HCT116 (cell line): ENCODE measurements around the gene ACACA. TPM values are rescaled to one million over a fixed set of nuclear protein-coding genes. Genes with fewer than 3 reads are reported as not detected.

ENCODE experiments used
- ATAC-seq: fragments of 200-7000 bp; cut with Tn5 transposase; 2 replicates; pipeline ENCODE4 v1.9.1; 2020; ENCODE audit warnings: mild to moderate bottlenecking, moderate library complexity
- BruUV-seq: library from RNA; stranded (reverse); fragments of 400-500 nt; replicated peaks from 2 replicates; lab custom pipeline; 2021; lab: Mats Ljungman, UMichigan
- CTCF ChIA-PET: fragments of 300-600 bp; sonication (Branson Sonifier 250); formaldehyde crosslinking; loops from one replicate; lab custom pipeline; 2021; ENCODE audit warnings: antibody characterized with exemption; lab: Charles Lee
- POLR2A ChIA-PET: fragments of 300-600, 350-600 bp; sonication (Branson Sonifier 250); formaldehyde crosslinking; loops from one replicate; lab custom pipeline; 2021; ENCODE audit warnings: antibody characterized with exemption; lab: Charles Lee
- RAD21 ChIA-PET, 2 experiments: fragments of 300-600 bp; sonication (Branson Sonifier 250); formaldehyde crosslinking; loops; one replicate each; lab custom pipeline; 2023; ENCODE audit warnings: low total read pairs in 2 of 2; ENCODE audit not compliant: uncharacterized antibody in 2 of 2, unreplicated experiment in 2 of 2, low non-redundant PET in 1 of 2; lab: Charles Lee
- DNase-seq: peaks from one replicate; pipeline ENCODE4 v3.0.0-alpha.2; 2010; ENCODE audit warnings: low read depth, low spot score
- H2AFZ ChIP-seq: fragments of 200-600 bp; shearing (Covaris generic), sonication (generic); 2 replicates; pipeline ENCODE4 v1.6.1; 2017; ENCODE audit warnings: low read depth, mixed run types, mixed read lengths, antibody characterized with exemption, low read length; ENCODE audit not compliant: poor library complexity, severe bottlenecking
- H3K27ac ChIP-seq: 2 replicates; pipeline ENCODE4 v1.5.1; 2012; ENCODE audit warnings: low read depth, low read length
- H3K27me3 ChIP-seq: fragments of 200-600 bp; sonication (generic); 2 replicates; pipeline ENCODE4 v1.6.1; 2016; ENCODE audit warnings: mixed run types, low read length, mixed read lengths; ENCODE audit not compliant: insufficient read depth
- H3K36me3 ChIP-seq, 2 experiments: fragments of 200-500 bp in 1 of 2; fragments of 200-600 bp in 1 of 2; sonication (Bioruptor generic) in 1 of 2; sonication (generic) in 1 of 2; 2 replicates each; pipeline versions ENCODE4 v1.5.1 to v1.6.1; 2014 to 2016; ENCODE audit warnings: low read length in 2 of 2, inconsistent platforms in 1 of 2, mixed read lengths in 1 of 2, mixed run types in 1 of 2; ENCODE audit not compliant: insufficient read depth in 2 of 2, control insufficient read depth in 1 of 2
- H3K4me1 ChIP-seq, 2 experiments: fragments of 200-600 bp in 1 of 2; sonication (generic) in 1 of 2; 2 replicates each; pipeline versions ENCODE4 v1.5.1 to v1.6.1; 2012 to 2017; ENCODE audit warnings: low read length in 2 of 2, inconsistent platforms in 1 of 2, mild to moderate bottlenecking in 1 of 2, mixed read lengths in 1 of 2, mixed run types in 1 of 2, moderate library complexity in 1 of 2; ENCODE audit not compliant: insufficient read depth in 2 of 2, control insufficient read depth in 1 of 2
- H3K4me2 ChIP-seq: fragments of 200-600 bp; sonication (generic); 2 replicates; pipeline ENCODE4 v1.6.1; 2017; ENCODE audit warnings: mixed run types, low read length, mixed read lengths
- H3K4me3 ChIP-seq, 2 experiments: fragments of 200-600 bp in 1 of 2; sonication (generic) in 1 of 2; replicated peaks in 1 of 2; 2 replicates each; pipeline ENCODE4 v1.5.1; 2011 to 2016; ENCODE audit warnings: low read length in 2 of 2, control low read depth in 1 of 2, low read depth in 1 of 2, mild to moderate bottlenecking in 1 of 2, mixed read lengths in 1 of 2, mixed run types in 1 of 2
- H3K79me2 ChIP-seq: fragments of 200-600 bp; sonication (generic); 2 replicates; pipeline ENCODE4 v1.6.1; 2017; ENCODE audit warnings: mild to moderate bottlenecking, mixed run types, low read length, moderate library complexity, mixed read lengths; ENCODE audit not compliant: insufficient read depth
- H3K9ac ChIP-seq: fragments of 200-600 bp; sonication (generic); 2 replicates; pipeline ENCODE4 v1.6.1; 2016; ENCODE audit warnings: low read length, mixed read lengths
- H3K9me2 ChIP-seq: fragments of 200-600 bp; sonication (generic), shearing (Covaris generic); 2 replicates; pipeline ENCODE4 v1.6.1; 2017; ENCODE audit warnings: mixed run types, mild to moderate bottlenecking, moderate library complexity; ENCODE audit not compliant: insufficient read depth
- H3K9me3 ChIP-seq, 2 experiments: fragments of 200-500 bp in 1 of 2; fragments of 200-600 bp in 1 of 2; sonication (Bioruptor generic) in 1 of 2; sonication (generic) in 1 of 2; 2 replicates each; pipeline ENCODE4 v1.6.1; 2014 to 2017; ENCODE audit warnings: low read length in 2 of 2, mixed read lengths in 2 of 2, inconsistent platforms in 1 of 2, low read depth in 1 of 2, mild to moderate bottlenecking in 1 of 2, mixed run types in 1 of 2, moderate library complexity in 1 of 2; ENCODE audit not compliant: control insufficient read depth in 1 of 2, insufficient read depth in 1 of 2
- H4K20me1 ChIP-seq: fragments of 200-600 bp; sonication (generic), shearing (Covaris generic); 2 replicates; pipeline ENCODE4 v1.6.1; 2017; ENCODE audit warnings: mixed run types, mild to moderate bottlenecking, moderate library complexity; ENCODE audit not compliant: insufficient read depth
- ATF3 ChIP-seq: IDR thresholded peaks from 2 replicates; pipeline ENCODE4 v1.6.1; 2012
- CEBPB ChIP-seq: IDR thresholded peaks from 2 replicates; pipeline ENCODE4 v1.6.1; 2012; ENCODE audit warnings: low read depth
- EGR1 ChIP-seq: IDR thresholded peaks from 2 replicates; pipeline ENCODE4 v1.6.1; 2012; ENCODE audit warnings: low read depth
- ELF1 ChIP-seq: IDR thresholded peaks from 2 replicates; pipeline ENCODE4 v1.6.1; 2012; ENCODE audit warnings: low read depth, borderline replicate concordance
- EZH2 ChIP-seq: fragments of 200-600 bp; sonication (generic); IDR thresholded peaks from 2 replicates; pipeline ENCODE4 v1.6.1; 2017; ENCODE audit warnings: antibody characterized with exemption, mixed run types
- EZH2phosphoT487 ChIP-seq: fragments of 200-600 bp; IDR thresholded peaks from 2 replicates; pipeline ENCODE4 v1.6.1; 2018; ENCODE audit warnings: antibody characterized with exemption, borderline replicate concordance
- JUND ChIP-seq: IDR thresholded peaks from 2 replicates; pipeline ENCODE4 v1.6.1; 2012
- POLR2A ChIP-seq: IDR thresholded peaks from 2 replicates; pipeline ENCODE4 v1.7.0; 2011; ENCODE audit warnings: borderline replicate concordance; ENCODE audit not compliant: insufficient read depth, insufficient read length; ENCODE audit errors: extremely low read depth
- POLR2AphosphoS5 ChIP-seq: IDR thresholded peaks from 2 replicates; pipeline ENCODE4 v1.6.1; 2011; ENCODE audit warnings: mild to moderate bottlenecking, low read depth, low read length, moderate library complexity
- RAD21 ChIP-seq: IDR thresholded peaks from 2 replicates; pipeline ENCODE4 v1.6.1; 2012; ENCODE audit warnings: low read depth, mild to moderate bottlenecking
- SIN3A ChIP-seq: IDR thresholded peaks from 2 replicates; pipeline ENCODE4 v1.6.1; 2012; ENCODE audit warnings: low read depth
- SRF ChIP-seq: IDR thresholded peaks from 2 replicates; pipeline ENCODE4 v1.6.1; 2012; ENCODE audit warnings: low read depth
- TCF7L2 ChIP-seq: IDR thresholded peaks from 2 replicates; pipeline ENCODE4 v1.7.0; 2011; ENCODE audit warnings: borderline replicate concordance, inconsistent platforms; ENCODE audit not compliant: insufficient read depth, insufficient read length; ENCODE audit errors: extremely low read depth
- YY1 ChIP-seq: IDR thresholded peaks from 2 replicates; pipeline ENCODE4 v1.6.1; 2011; ENCODE audit warnings: low read length, low read depth, moderate library complexity, mild to moderate bottlenecking; ENCODE audit not compliant: insufficient replicate concordance; ENCODE audit errors: extremely low read depth
- ZFX ChIP-seq: fragments of 450-650 bp; IDR thresholded peaks from 2 replicates; pipeline ENCODE4 v1.6.1; 2017
- ZNF274 ChIP-seq: fragments of 200-500 bp; sonication (Bioruptor generic); IDR thresholded peaks from 2 replicates; pipeline ENCODE4 v1.6.1; 2014; ENCODE audit warnings: mild to moderate bottlenecking, low read depth, low read length, inconsistent platforms
- intact Hi-C: fragments of 100-400 bp; cut with micrococcal nuclease; formaldehyde crosslinking; loops from 2 replicates; pipeline ENCODE4 v1.10.0; 2022
- total RNA-seq: library from RNA; stranded (reverse); gene quantifications from one replicate; pipeline ENCODE4 v1.2.1, GENCODE V29; 2021; ENCODE audit not compliant: unreplicated experiment
- TF ChIP-seq, protein P1 (sequence below), 3 experiments: fragments of 200-600 bp in 1 of 3; sonication (generic) in 1 of 3; IDR thresholded peaks in 2 of 3; conservative IDR thresholded peaks in 1 of 3; 2 replicates each; pipeline ENCODE4 v1.5.1; 2012 to 2017; ENCODE audit warnings: low read depth in 2 of 3, low read length in 2 of 3, antibody characterized with exemption in 1 of 3, borderline replicate concordance in 1 of 3, control low read depth in 1 of 3, mild to moderate bottlenecking in 1 of 3, mixed read lengths in 1 of 3, mixed run types in 1 of 3, moderate library complexity in 1 of 3; ENCODE audit not compliant: insufficient read depth in 1 of 3
- TF ChIP-seq, protein P2 (sequence below): IDR thresholded peaks from 2 replicates; pipeline ENCODE4 v1.6.1; 2012

ACACA gene
- total RNA-seq, 1 experiment from 2014 or later, result 161 TPM

DNA sequence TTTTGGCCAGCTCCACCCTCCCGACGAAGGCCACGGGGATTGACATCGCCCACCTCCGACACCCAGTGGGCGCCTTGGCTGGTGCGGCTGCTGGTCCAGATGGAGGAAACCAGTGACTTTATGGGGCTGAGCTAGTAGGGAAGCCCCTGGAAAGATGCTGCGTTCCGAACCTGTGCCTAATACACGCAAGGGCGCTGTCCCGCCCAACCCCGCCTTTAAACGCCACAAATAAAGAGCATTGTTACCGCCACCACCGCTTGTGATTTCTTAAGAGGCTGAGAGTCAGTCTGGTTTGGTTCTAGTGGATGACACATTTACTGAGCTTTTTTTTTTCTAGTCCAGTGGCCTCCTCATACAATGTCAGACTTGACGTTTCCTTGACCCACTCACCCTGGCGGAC, 350.0 kb downstream of the ACACA start:
- H3K9ac ChIP-seq, result no peak overlapping the region
- H3K36me3 ChIP-seq, result peaks cover 7 to 10% of the 10 kb centered on the region in 2 experiments
- H3K9me3 ChIP-seq, result no peaks in the 10 kb centered on the region
- TF ChIP-seq SRF, result no peak
- no peak for TF ChIP-seq EZH2
- TF ChIP-seq, protein P1, sequence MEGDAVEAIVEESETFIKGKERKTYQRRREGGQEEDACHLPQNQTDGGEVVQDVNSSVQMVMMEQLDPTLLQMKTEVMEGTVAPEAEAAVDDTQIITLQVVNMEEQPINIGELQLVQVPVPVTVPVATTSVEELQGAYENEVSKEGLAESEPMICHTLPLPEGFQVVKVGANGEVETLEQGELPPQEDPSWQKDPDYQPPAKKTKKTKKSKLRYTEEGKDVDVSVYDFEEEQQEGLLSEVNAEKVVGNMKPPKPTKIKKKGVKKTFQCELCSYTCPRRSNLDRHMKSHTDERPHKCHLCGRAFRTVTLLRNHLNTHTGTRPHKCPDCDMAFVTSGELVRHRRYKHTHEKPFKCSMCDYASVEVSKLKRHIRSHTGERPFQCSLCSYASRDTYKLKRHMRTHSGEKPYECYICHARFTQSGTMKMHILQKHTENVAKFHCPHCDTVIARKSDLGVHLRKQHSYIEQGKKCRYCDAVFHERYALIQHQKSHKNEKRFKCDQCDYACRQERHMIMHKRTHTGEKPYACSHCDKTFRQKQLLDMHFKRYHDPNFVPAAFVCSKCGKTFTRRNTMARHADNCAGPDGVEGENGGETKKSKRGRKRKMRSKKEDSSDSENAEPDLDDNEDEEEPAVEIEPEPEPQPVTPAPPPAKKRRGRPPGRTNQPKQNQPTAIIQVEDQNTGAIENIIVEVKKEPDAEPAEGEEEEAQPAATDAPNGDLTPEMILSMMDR (IDR thresholded peaks at IDR 0.05 in 2 of 3, conservative IDR thresholded peaks at IDR 0.05 in 1 of 3; ENCODE audit: borderline replicate concordance in 1 of 3, insufficient read depth in 1 of 3, low read depth in 2 of 3, low read length in 2 of 3), result no peak
- no peak for TF ChIP-seq CEBPB
- no TSS peak for BruUV-seq
- ChIA-PET POLR2A (interaction anchor here (0.9 kb wide), 1 partner anchor 9 kb away, joined by 3 read pairs; no protein-coding TSS in a partner anchor), RAD21 (no interaction called here), CTCF (interaction anchor here (2.0 kb wide), 1 partner anchor 9 kb away, joined by 8 read pairs; no protein-coding TSS in a partner anchor)
- H3K4me1 ChIP-seq, result no peaks in the 10 kb centered on the region
- DNase-seq, result no peak
- ATAC-seq, result no peak
- H3K27me3 ChIP-seq, result no peaks in the 10 kb centered on the region
- intact Hi-C loops, result no loop called here
- H3K27ac ChIP-seq, result no peak overlapping the region
- H3K79me2 ChIP-seq, result no peaks in the 10 kb centered on the region
- no peak overlapping the region for H3K4me3 ChIP-seq
- no peak overlapping the region for H2AFZ ChIP-seq
- no peak overlapping the region for H3K4me2 ChIP-seq
- no peaks in the 10 kb centered on the region for H3K9me2 ChIP-seq
- no peaks in the 10 kb centered on the region for H4K20me1 ChIP-seq

GRCh38 chr17:37054894-37055293, 351.7 kb downstream of the ACACA start:
- Histone ChIP-seq H3K27me3 (no peaks in the 10 kb centered on the region), H3K9me3 (no peaks in the 10 kb centered on the region), H4K20me1 (no peaks in the 10 kb centered on the region), H3K4me3 (no peak overlapping the region), H3K27ac (no peak overlapping the region), H3K9ac (no peak overlapping the region), H3K4me1 (0 out of 4 replicates have a peak, but pooled peaks cover 2 to 3% of the 10 kb centered on the region in 2 experiments), H3K36me3 (peaks cover 7 to 10% of the 10 kb centered on the region in 2 experiments), H3K9me2 (no peaks in the 10 kb centered on the region), H3K4me2 (no peak overlapping the region), H3K79me2 (peaks cover 4% of the 10 kb centered on the region; the same call in 1 of the 2 replicates), H2AFZ (no peak overlapping the region)
- DNase-seq (no peak), ATAC-seq (no peak)
- intact Hi-C loops, result no loop called here
- ChIA-PET RAD21 (no interaction called here), POLR2A (no interaction called here), CTCF (no interaction called here)
- BruUV-seq, result no TSS peak
- TF ChIP-seq ATF3 (no peak), RAD21 (no peak), ZNF274 (no peak), POLR2AphosphoS5 (no peak), ELF1 (no peak), EGR1 (no peak), POLR2A (no peak), JUND (no peak), EZH2phosphoT487 (no peak), TCF7L2 (no peak), SIN3A (no peak), ZFX (no peak), YY1 (no peak), SRF (no peak)
- TF ChIP-seq, protein P2, sequence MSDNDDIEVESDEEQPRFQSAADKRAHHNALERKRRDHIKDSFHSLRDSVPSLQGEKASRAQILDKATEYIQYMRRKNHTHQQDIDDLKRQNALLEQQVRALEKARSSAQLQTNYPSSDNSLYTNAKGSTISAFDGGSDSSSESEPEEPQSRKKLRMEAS, result no peak
